ENCODE data around the gene KRT71.

KRT71 gene

DNA sequence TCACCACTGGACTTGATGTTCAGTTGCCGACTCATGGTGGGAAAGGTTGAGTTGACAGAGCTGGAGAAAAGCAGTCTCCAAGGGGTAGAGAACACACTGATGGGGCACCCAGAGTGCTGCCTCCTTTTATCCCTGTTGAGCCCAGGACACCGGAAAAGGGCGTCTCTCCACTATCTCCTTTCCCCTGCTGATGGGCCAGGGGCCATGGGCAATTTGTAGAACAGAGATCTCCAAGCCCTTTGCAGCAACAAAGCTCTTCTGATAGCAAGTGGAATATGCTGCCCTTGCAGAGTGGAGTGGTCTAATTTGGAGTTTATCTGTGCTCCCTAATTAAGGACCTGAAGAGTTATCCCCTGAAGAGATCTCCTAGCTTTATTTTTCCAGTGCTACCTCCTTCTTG, 20.8 kb upstream of the KRT71 start, which contains the start of gene KRT74:
KRT74 (minus strand) TSS at position 101 of the 400 bp plus-strand sequence; CDS start at position 35, 66 bp downstream.
- no peak for DNase-seq
- Mint-ChIP-seq H3K4me3 (no peak within 1 kb of the TSS), H3K27me3 (ENCODE audit: low read depth, poor library complexity) (peaks cover 11% of the 10 kb centered on the region), H3K9me3 (no peaks in the 10 kb centered on the region), H3K4me1 (peaks cover 21% of the 10 kb centered on the region), H3K27ac (no peak within 1 kb of the TSS), H3K36me3 (ENCODE audit: low read depth) (no peaks in the 10 kb centered on the region)
- TF ChIP-seq, protein P1, sequence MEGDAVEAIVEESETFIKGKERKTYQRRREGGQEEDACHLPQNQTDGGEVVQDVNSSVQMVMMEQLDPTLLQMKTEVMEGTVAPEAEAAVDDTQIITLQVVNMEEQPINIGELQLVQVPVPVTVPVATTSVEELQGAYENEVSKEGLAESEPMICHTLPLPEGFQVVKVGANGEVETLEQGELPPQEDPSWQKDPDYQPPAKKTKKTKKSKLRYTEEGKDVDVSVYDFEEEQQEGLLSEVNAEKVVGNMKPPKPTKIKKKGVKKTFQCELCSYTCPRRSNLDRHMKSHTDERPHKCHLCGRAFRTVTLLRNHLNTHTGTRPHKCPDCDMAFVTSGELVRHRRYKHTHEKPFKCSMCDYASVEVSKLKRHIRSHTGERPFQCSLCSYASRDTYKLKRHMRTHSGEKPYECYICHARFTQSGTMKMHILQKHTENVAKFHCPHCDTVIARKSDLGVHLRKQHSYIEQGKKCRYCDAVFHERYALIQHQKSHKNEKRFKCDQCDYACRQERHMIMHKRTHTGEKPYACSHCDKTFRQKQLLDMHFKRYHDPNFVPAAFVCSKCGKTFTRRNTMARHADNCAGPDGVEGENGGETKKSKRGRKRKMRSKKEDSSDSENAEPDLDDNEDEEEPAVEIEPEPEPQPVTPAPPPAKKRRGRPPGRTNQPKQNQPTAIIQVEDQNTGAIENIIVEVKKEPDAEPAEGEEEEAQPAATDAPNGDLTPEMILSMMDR (IDR thresholded peaks at IDR 0.05) = no peak

DNA sequence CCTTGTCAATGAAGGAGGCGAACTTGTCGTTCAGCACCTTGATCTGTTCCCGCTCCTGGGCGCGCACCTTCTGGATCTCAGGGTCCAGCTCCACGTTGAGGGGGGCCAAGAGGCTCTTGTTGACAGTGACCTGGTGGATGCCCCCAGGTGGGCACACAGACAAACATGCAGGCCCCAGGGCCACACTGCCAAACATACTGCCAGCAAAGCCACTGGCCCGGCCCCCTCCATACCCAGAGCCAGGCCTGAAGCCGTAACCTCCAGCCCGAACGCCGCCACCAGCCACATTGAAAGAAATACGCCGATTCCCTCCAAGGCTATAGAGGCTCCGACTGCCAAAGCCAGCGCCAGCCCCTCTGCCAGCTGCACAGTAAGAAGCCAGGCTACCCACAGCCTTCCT, 20.4 kb upstream of the KRT71 start:
- H3K36me3 Mint-ChIP-seq (ENCODE audit: low read depth) = no peaks in the 10 kb centered on the region
- H3K4me3 Mint-ChIP-seq = no peak overlapping the region
- TF ChIP-seq, protein P1 (IDR thresholded peaks at IDR 0.05) = no peak
- no peak for DNase-seq
- H3K9me3 Mint-ChIP-seq = no peaks in the 10 kb centered on the region
- peaks cover 11% of the 10 kb centered on the region for H3K27me3 Mint-ChIP-seq (ENCODE audit: low read depth, poor library complexity)
- H3K4me1 Mint-ChIP-seq = peaks cover 16% of the 10 kb centered on the region
- no peak overlapping the region for H3K27ac Mint-ChIP-seq

DNA sequence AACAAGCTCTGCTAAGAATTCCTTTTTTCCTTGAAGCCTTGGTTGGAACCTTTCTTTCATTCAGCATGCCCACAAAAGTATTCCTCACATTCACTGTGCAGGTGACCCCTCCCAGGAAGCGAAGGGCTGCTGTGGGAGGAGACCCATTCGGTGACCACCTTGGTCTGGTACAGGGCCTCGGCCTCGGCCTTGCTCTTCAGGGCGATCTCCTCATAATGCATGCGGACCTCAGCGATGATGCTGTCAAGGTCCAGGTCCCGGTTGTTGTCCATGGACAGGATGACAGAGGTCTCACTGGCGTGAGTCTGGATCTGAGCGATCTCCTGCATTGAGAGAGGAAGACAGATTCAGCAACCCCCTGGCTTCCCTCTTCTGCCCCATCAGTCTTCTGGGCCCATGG, 17.6 kb upstream of the KRT71 start:
- no peak for DNase-seq
- Mint-ChIP-seq H3K27ac (no peak overlapping the region), H3K36me3 (ENCODE audit: low read depth) (no peaks in the 10 kb centered on the region), H3K4me3 (no peak overlapping the region), H3K4me1 (peaks cover 29% of the 10 kb centered on the region), H3K9me3 (no peaks in the 10 kb centered on the region), H3K27me3 (ENCODE audit: low read depth, poor library complexity) (peaks cover 4% of the 10 kb centered on the region)
- TF ChIP-seq, protein P1 (IDR thresholded peaks at IDR 0.05) = no peak

DNA sequence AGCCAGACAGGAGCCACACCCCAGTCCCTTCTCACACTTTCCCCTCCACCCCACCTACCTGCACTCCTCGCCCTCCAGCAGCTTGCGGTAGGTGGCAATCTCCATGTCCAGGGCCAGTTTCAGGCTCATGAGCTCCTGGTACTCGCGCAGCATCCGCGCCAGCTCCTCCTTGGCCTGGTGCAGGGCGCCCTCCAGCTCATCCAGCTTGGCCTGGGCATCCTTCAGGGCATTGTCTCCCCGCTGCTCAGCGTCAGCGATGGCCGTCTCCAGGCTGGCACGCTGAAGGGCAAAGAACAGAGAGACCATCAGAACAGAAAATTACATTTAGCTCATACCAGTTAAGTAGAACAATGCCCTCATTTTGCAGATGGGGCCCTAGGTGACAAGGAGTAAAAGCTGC, 15.2 kb upstream of the KRT71 start:
- Mint-ChIP-seq H3K27ac (no peak overlapping the region), H3K36me3 (ENCODE audit: low read depth) (no peaks in the 10 kb centered on the region), H3K27me3 (ENCODE audit: low read depth, poor library complexity) (no peaks in the 10 kb centered on the region), H3K4me3 (no peak overlapping the region), H3K9me3 (no peaks in the 10 kb centered on the region), H3K4me1 (peaks cover 29% of the 10 kb centered on the region)
- DNase-seq = no peak
- TF ChIP-seq, protein P1 (IDR thresholded peaks at IDR 0.05) = no peak

DNA sequence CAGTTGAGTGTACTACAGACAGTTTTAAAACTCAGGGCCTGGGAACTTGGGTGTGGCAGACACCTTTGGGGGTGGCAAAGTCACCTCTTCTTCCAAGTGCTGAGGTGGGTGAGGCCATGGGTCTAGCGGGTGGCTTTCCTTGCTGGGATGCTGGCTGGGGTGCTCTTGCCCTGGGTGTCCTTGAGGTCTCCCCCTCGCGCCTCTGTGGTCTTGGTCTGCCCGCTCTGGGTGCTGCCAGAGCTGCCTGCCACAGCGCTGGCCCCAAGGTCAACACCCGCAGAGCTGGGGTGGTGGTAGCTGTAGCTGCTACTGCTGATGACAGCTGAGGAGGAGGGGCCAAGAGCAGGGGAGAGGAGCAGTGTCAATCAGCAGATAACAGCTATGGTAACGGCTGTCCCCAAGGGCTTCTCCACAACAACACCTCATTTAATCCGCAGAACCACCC, 13.9 kb upstream of the KRT71 start:
- TF ChIP-seq, protein P1 (IDR thresholded peaks at IDR 0.05) = no peak
- Mint-ChIP-seq H3K4me1 (peaks cover 29% of the 10 kb centered on the region), H3K9me3 (no peaks in the 10 kb centered on the region), H3K36me3 (ENCODE audit: low read depth) (no peaks in the 10 kb centered on the region), H3K4me3 (no peak overlapping the region), H3K27ac (no peak overlapping the region), H3K27me3 (ENCODE audit: low read depth, poor library complexity) (no peaks in the 10 kb centered on the region)
- no peak for DNase-seq

DNA sequence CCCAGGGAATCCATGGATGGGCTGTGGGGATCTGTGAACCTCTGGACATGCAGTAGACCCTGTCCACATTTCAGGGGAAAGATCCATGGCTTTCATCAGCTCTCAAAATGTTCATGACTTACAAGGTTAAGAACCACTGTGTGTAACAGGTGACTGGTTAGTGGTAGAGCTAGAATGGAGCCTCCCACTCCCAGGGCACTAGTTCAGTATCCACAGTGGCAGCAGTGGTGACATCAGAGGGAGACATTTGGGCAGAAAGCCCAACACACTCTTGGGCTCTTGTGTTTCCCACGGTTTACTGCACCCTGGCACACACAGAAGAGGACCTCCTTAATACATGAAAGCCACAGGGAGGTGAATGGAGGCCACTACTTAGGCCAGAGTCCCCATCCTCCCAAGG, 11.6 kb upstream of the KRT71 start:
- Mint-ChIP-seq H3K4me3 (no peak overlapping the region), H3K9me3 (no peaks in the 10 kb centered on the region), H3K27ac (no peak overlapping the region), H3K36me3 (ENCODE audit: low read depth) (no peaks in the 10 kb centered on the region), H3K27me3 (ENCODE audit: low read depth, poor library complexity) (peaks cover 4% of the 10 kb centered on the region), H3K4me1 (peaks cover 23% of the 10 kb centered on the region)
- TF ChIP-seq, protein P1 (IDR thresholded peaks at IDR 0.05) = no peak
- no peak for DNase-seq

Measured in nephron progenitor cell (in vitro differentiated cells).